ENCODE data around the gene CAMTA2.

Gene CAMTA2

GRCh38 chr17:4969551-4970173, 17.8 kb downstream of the CAMTA2 start:
- Histone ChIP-seq H3K4me3 (replicated peaks; ENCODE audit: low read depth, low read length) (no peak overlapping the region), H3K27me3 (replicated peaks; ENCODE audit: control insufficient read depth, insufficient read depth, low read length) (no peaks in the 10 kb centered on the region), H3K36me3 (ENCODE audit: control insufficient read depth, insufficient read depth, low read length) (peaks cover 32% of the 10 kb centered on the region)
- TF ChIP-seq CTCF (IDR thresholded peaks at IDR 0.05; ENCODE audit: insufficient read depth, low read length, poor library complexity, severe bottlenecking), result no peak
- no peak for DNase-seq (ENCODE audit: extremely low read depth, insufficient read length)

GRCh38 chr17:4969047-4969550, 18.4 kb downstream of the CAMTA2 start:
- no peak for DNase-seq (ENCODE audit: extremely low read depth, insufficient read length)
- Histone ChIP-seq H3K27me3 (replicated peaks; ENCODE audit: control insufficient read depth, insufficient read depth, low read length) (no peaks in the 10 kb centered on the region), H3K4me3 (replicated peaks; ENCODE audit: low read depth, low read length) (no peak overlapping the region), H3K36me3 (ENCODE audit: control insufficient read depth, insufficient read depth, low read length) (peaks cover 29% of the 10 kb centered on the region)
- TF ChIP-seq CTCF (IDR thresholded peaks at IDR 0.05; ENCODE audit: insufficient read depth, low read length, poor library complexity, severe bottlenecking), result no peak

- no peak for TF ChIP-seq CTCF (IDR thresholded peaks at IDR 0.05; ENCODE audit: insufficient read depth, low read length, poor library complexity, severe bottlenecking)
- peaks cover 28% of the 10 kb centered on the region for H3K36me3 ChIP-seq (ENCODE audit: control insufficient read depth, insufficient read depth, low read length)
- peak overlapping the region; percentile 75 for H3K4me3 ChIP-seq (replicated peaks; ENCODE audit: low read depth, low read length)
- DNase-seq (ENCODE audit: extremely low read depth, insufficient read length), result no peak
- no peaks in the 10 kb centered on the region for H3K27me3 ChIP-seq (replicated peaks; ENCODE audit: control insufficient read depth, insufficient read depth, low read length)
Observed at GRCh38 chr17:4968486-4969046, 18.9 kb downstream of the CAMTA2 start.

GRCh38 chr17:4967539-4968485, 19.7 kb downstream of the CAMTA2 start, which contains the start of gene SPAG7:
SPAG7 (minus strand) TSS chr17:4967817; CDS start chr17:4967804, 13 bp downstream.
- no peaks in the 10 kb centered on the region for H3K27me3 ChIP-seq (replicated peaks; ENCODE audit: control insufficient read depth, insufficient read depth, low read length)
- no peak for TF ChIP-seq CTCF (IDR thresholded peaks at IDR 0.05; ENCODE audit: insufficient read depth, low read length, poor library complexity, severe bottlenecking)
- H3K36me3 ChIP-seq (ENCODE audit: control insufficient read depth, insufficient read depth, low read length), result peaks cover 22% of the 10 kb centered on the region
- peak; percentile 98 for DNase-seq (ENCODE audit: extremely low read depth, insufficient read length)
- peak within 1 kb of the TSS; percentile 84 for H3K4me3 ChIP-seq (replicated peaks; ENCODE audit: low read depth, low read length)

- Histone ChIP-seq H3K27me3 (replicated peaks; ENCODE audit: control insufficient read depth, insufficient read depth, low read length) (no peaks in the 10 kb centered on the region), H3K36me3 (ENCODE audit: control insufficient read depth, insufficient read depth, low read length) (peaks cover 14% of the 10 kb centered on the region), H3K4me3 (replicated peaks; ENCODE audit: low read depth, low read length) (peak overlapping the region; percentile 84)
- no peak for TF ChIP-seq CTCF (IDR thresholded peaks at IDR 0.05; ENCODE audit: insufficient read depth, low read length, poor library complexity, severe bottlenecking)
- peak; percentile 96 for DNase-seq (ENCODE audit: extremely low read depth, insufficient read length)
Observed at GRCh38 chr17:4966844-4967538, 20.5 kb downstream of the CAMTA2 start.
